ENCODE data around the gene C2CD4A.

GRCh38 chr15:62067448-62068044, 769 bp downstream of the C2CD4A start:
- TF ChIP-seq POLR2AphosphoS5 (IDR thresholded peaks at IDR 0.05; ENCODE audit: low read depth, low read length) (no peak), CTCF (IDR thresholded peaks at IDR 0.05) (no peak)

Measured in SK-N-SH (cell line).